HepG2 (cell line): ENCODE results near the gene EIF1AD. TPM values are rescaled to one million over a fixed set of nuclear protein-coding genes. Genes with fewer than 3 reads are reported as not detected.

ENCODE experiments used
- AHR ChIP-seq: IDR thresholded peaks from 2 replicates; pipeline ENCODE4 v1.6.1; 2018; ENCODE audit warnings: missing genetic modification reagents, missing compliant biosample characterization
- ARHGAP35 ChIP-seq: sonication (generic); formaldehyde crosslinking; IDR thresholded peaks from 2 replicates; pipeline ENCODE4 v1.9.0; 2022; ENCODE audit warnings: mild to moderate bottlenecking, inconsistent platforms, moderate library complexity, missing genetic modification reagents, borderline replicate concordance
- ARID2 ChIP-seq: sonication (generic); formaldehyde crosslinking; IDR thresholded peaks from 2 replicates; pipeline ENCODE4 v1.8.1; 2022; ENCODE audit warnings: mild to moderate bottlenecking, missing genetic modification reagents, borderline replicate concordance
- NAIF1 ChIP-seq: sonication (generic); formaldehyde crosslinking; IDR thresholded peaks from 2 replicates; pipeline ENCODE4 v1.5.0; 2020; ENCODE audit warnings: mild to moderate bottlenecking, missing genetic modification reagents, borderline replicate concordance
- PCBP1 ChIP-seq: fragments of 200-400 bp; formaldehyde crosslinking; IDR thresholded peaks from 2 replicates; pipeline ENCODE4 v1.6.1; 2017; ENCODE audit warnings: mild to moderate bottlenecking, low read depth, low read length, borderline replicate concordance
- PLRG1 ChIP-seq: fragments of 450-650 bp; conservative IDR thresholded peaks from 2 replicates; pipeline ENCODE4 v1.6.1; 2016
- PRMT3 ChIP-seq: sonication (generic); formaldehyde crosslinking; IDR thresholded peaks from 2 replicates; pipeline ENCODE4 v1.8.1; 2022; ENCODE audit warnings: low read depth, mild to moderate bottlenecking, moderate library complexity, missing genetic modification reagents, borderline replicate concordance
- REPIN1 ChIP-seq: sonication (generic); formaldehyde crosslinking; IDR thresholded peaks from 2 replicates; pipeline ENCODE4 v1.8.0; 2022; ENCODE audit warnings: missing genetic modification reagents, low read depth, mild to moderate bottlenecking, borderline replicate concordance
- SALL1 ChIP-seq: sonication (generic); formaldehyde crosslinking; IDR thresholded peaks from 2 replicates; pipeline ENCODE4 v1.8.0; 2022; ENCODE audit warnings: mild to moderate bottlenecking, missing genetic modification reagents
- SOX5 ChIP-seq: IDR thresholded peaks from 2 replicates; pipeline ENCODE4 v1.6.1; 2016; ENCODE audit warnings: borderline replicate concordance
- TP53 ChIP-seq: sonication (generic); formaldehyde crosslinking; conservative IDR thresholded peaks from 2 replicates; pipeline ENCODE4 v1.4.0; 2020; ENCODE audit warnings: missing genetic modification reagents
- XRCC5 ChIP-seq: fragments of 200-400 bp; formaldehyde crosslinking; optimal IDR thresholded peaks from 2 replicates; pipeline ENCODE3; 2017; ENCODE audit warnings: mild to moderate bottlenecking, low read length
- ZNF230 ChIP-seq: sonication (generic); formaldehyde crosslinking; IDR thresholded peaks from 2 replicates; pipeline ENCODE4 v1.4.0; 2020; ENCODE audit warnings: mild to moderate bottlenecking, missing genetic modification reagents
- ZNF329 ChIP-seq: sonication (generic); formaldehyde crosslinking; IDR thresholded peaks from 2 replicates; pipeline ENCODE4 v1.9.0; 2021; ENCODE audit warnings: low read depth, mild to moderate bottlenecking, missing genetic modification reagents
- ZNF768 ChIP-seq: sonication (generic); formaldehyde crosslinking; IDR thresholded peaks from 2 replicates; pipeline ENCODE4 v1.4.0; 2020; ENCODE audit warnings: missing genetic modification reagents
- ZSCAN22 ChIP-seq: sonication (generic); formaldehyde crosslinking; IDR thresholded peaks from 2 replicates; pipeline ENCODE4 v1.4.0; 2020; ENCODE audit warnings: mild to moderate bottlenecking, missing genetic modification reagents
- polyA plus RNA-seq, 8 experiments: library from polyadenylated mRNA; depleted of rRNA in 3 of 8; stranded (reverse) in 7 of 8; unstranded in 1 of 8; fragments of >200 nt; fragmentation: Illumina TruSeq in 4 of 8; extraction: Trizol in 4 of 8; gene quantifications; 2 replicates each; pipeline versions ENCODE4 v1.2.1 to v1.2.3, GENCODE V29; 2011 to 2016; ENCODE audit warnings: low read depth in 4 of 8, missing spikeins in 1 of 8, mixed read lengths in 1 of 8; ENCODE audit not compliant: insufficient read depth in 1 of 8
- total RNA-seq, 5 experiments: library from RNA; depleted of rRNA; stranded (reverse); fragments of >200 nt; fragmentation: Illumina TruSeq; extraction: Trizol; gene quantifications; 2 replicates each; pipeline ENCODE4 v1.2.3, GENCODE V29; 2016; ENCODE audit warnings: low read depth in 1 of 5
- TF ChIP-seq, protein P1 (sequence below): sonication (generic); formaldehyde crosslinking; IDR thresholded peaks from 2 replicates; pipeline ENCODE4 v1.4.0; 2020; ENCODE audit warnings: mild to moderate bottlenecking, missing genetic modification reagents
- TF ChIP-seq, protein P2 (sequence below): sonication (generic); formaldehyde crosslinking; IDR thresholded peaks from 2 replicates; pipeline ENCODE4 v1.8.0; 2023; ENCODE audit warnings: mild to moderate bottlenecking, missing genetic modification reagents
- TF ChIP-seq, protein P3 (sequence below): sonication (generic); formaldehyde crosslinking; IDR thresholded peaks from 2 replicates; pipeline ENCODE4 v1.4.0; 2020; ENCODE audit warnings: missing genetic modification reagents
- TF ChIP-seq, protein P4 (sequence below): sonication (generic); formaldehyde crosslinking; conservative IDR thresholded peaks from 2 replicates; pipeline ENCODE4 v1.8.1; 2023; ENCODE audit warnings: missing genetic modification reagents
- TF ChIP-seq, protein P5 (sequence below): sonication (generic); formaldehyde crosslinking; IDR thresholded peaks from 2 replicates; pipeline ENCODE4 v1.8.0; 2022; ENCODE audit warnings: mild to moderate bottlenecking, missing genetic modification reagents
- TF ChIP-seq, protein P6 (sequence below): sonication (generic); formaldehyde crosslinking; IDR thresholded peaks from 2 replicates; pipeline ENCODE4 v1.4.0; 2020; ENCODE audit warnings: mild to moderate bottlenecking, missing genetic modification reagents

Gene EIF1AD
- total and polyA plus RNA-seq, 2 of the 13 experiments (the other 11 are each of a cell fraction or from before 2014, with no cell fraction given), result 18.2 to 30.8 TPM

DNA sequence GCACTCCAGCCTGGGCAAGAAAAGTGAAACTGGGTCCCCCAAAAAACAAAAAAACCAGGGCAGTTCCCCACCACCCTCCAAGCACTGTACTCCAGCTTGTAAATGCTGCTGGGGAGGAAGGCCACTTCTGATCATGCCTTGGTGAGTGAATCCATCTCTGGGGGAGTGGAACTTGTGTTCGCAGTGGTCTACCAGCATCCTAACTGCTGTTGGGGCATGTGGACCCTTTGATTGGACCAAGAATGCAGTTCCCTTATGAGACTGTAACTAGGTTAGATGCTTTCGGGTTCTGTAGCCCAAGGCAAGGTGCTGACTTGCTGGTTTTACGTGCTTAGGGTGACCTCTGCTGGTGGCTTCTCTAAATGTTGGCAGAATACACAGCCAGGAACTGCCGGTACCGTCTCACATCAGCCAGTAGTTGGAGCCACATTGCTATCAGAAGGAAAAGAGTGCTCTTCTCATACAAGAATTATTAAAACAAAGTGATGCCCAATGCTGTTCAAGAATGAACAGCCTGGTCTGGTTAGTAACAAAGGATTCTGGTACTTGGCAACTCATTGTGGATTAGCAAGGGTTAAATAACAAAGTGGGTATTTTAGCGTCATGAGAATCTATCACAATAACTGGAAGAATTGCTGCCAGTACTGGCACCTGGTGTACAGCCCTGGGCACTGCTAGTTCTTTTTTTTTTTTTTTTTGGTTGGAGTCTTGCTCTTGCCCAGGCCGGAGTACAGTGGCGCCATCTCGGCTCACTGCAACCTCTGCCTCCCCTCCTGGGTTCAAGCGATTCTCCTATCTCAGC, 13.0 kb downstream of the EIF1AD start (continued):
- TF ChIP-seq, protein P1, sequence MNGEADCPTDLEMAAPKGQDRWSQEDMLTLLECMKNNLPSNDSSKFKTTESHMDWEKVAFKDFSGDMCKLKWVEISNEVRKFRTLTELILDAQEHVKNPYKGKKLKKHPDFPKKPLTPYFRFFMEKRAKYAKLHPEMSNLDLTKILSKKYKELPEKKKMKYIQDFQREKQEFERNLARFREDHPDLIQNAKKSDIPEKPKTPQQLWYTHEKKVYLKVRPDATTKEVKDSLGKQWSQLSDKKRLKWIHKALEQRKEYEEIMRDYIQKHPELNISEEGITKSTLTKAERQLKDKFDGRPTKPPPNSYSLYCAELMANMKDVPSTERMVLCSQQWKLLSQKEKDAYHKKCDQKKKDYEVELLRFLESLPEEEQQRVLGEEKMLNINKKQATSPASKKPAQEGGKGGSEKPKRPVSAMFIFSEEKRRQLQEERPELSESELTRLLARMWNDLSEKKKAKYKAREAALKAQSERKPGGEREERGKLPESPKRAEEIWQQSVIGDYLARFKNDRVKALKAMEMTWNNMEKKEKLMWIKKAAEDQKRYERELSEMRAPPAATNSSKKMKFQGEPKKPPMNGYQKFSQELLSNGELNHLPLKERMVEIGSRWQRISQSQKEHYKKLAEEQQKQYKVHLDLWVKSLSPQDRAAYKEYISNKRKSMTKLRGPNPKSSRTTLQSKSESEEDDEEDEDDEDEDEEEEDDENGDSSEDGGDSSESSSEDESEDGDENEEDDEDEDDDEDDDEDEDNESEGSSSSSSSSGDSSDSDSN, result no peak
- TF ChIP-seq ZSCAN22 (CRISPR knock-in tag) (no peak), ARHGAP35 (CRISPR knock-in tag) (no peak), AHR (CRISPR knock-in tag) (no peak), ZNF230 (CRISPR knock-in tag) (no peak), PCBP1 (no peak), ZNF329 (no peak), ZNF768 (CRISPR knock-in tag) (no peak), XRCC5 (peak; percentile 92), SOX5 (CRISPR knock-in tag) (0 out of 2 replicates have a peak, but pooled peaks have one; percentile 16), ARID2 (CRISPR knock-in tag) (no peak), PRMT3 (CRISPR knock-in tag) (no peak), REPIN1 (CRISPR knock-in tag) (peak; percentile 44; the same call in 1 of the 2 replicates), PLRG1 (no peak), TP53 (CRISPR knock-in tag) (no peak), NAIF1 (CRISPR knock-in tag) (no peak), SALL1 (CRISPR knock-in tag) (peak; percentile 46)
- TF ChIP-seq, protein P2, sequence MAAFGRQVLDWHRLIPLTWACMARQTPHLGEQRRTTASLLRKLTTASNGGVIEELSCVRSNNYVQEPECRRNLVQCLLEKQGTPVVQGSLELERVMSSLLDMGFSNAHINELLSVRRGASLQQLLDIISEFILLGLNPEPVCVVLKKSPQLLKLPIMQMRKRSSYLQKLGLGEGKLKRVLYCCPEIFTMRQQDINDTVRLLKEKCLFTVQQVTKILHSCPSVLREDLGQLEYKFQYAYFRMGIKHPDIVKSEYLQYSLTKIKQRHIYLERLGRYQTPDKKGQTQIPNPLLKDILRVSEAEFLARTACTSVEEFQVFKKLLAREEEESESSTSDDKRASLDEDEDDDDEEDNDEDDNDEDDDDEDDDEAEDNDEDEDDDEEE (CRISPR knock-in tag), result no peak
- TF ChIP-seq, protein P3, sequence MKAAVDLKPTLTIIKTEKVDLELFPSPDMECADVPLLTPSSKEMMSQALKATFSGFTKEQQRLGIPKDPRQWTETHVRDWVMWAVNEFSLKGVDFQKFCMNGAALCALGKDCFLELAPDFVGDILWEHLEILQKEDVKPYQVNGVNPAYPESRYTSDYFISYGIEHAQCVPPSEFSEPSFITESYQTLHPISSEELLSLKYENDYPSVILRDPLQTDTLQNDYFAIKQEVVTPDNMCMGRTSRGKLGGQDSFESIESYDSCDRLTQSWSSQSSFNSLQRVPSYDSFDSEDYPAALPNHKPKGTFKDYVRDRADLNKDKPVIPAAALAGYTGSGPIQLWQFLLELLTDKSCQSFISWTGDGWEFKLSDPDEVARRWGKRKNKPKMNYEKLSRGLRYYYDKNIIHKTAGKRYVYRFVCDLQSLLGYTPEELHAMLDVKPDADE (CRISPR knock-in tag), result no peak
- TF ChIP-seq, protein P4, sequence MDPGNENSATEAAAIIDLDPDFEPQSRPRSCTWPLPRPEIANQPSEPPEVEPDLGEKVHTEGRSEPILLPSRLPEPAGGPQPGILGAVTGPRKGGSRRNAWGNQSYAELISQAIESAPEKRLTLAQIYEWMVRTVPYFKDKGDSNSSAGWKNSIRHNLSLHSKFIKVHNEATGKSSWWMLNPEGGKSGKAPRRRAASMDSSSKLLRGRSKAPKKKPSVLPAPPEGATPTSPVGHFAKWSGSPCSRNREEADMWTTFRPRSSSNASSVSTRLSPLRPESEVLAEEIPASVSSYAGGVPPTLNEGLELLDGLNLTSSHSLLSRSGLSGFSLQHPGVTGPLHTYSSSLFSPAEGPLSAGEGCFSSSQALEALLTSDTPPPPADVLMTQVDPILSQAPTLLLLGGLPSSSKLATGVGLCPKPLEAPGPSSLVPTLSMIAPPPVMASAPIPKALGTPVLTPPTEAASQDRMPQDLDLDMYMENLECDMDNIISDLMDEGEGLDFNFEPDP, result no peak
- TF ChIP-seq, protein P5, sequence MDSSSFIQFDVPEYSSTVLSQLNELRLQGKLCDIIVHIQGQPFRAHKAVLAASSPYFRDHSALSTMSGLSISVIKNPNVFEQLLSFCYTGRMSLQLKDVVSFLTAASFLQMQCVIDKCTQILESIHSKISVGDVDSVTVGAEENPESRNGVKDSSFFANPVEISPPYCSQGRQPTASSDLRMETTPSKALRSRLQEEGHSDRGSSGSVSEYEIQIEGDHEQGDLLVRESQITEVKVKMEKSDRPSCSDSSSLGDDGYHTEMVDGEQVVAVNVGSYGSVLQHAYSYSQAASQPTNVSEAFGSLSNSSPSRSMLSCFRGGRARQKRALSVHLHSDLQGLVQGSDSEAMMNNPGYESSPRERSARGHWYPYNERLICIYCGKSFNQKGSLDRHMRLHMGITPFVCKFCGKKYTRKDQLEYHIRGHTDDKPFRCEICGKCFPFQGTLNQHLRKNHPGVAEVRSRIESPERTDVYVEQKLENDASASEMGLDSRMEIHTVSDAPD (CRISPR knock-in tag), result no peak
- TF ChIP-seq, protein P6, sequence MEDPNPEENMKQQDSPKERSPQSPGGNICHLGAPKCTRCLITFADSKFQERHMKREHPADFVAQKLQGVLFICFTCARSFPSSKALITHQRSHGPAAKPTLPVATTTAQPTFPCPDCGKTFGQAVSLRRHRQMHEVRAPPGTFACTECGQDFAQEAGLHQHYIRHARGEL (CRISPR knock-in tag), result no peak
